OCI-LY7 (cell line): Measurements from ENCODE around the gene SLC6A12. TPM values are rescaled to one million over a fixed set of nuclear protein-coding genes. Genes with fewer than 3 reads are reported as not detected.
A peak's percentile ranks its signal among the peaks of the same experiment; 100 is the strongest.

Experiments
- BruUV-seq: library from RNA; stranded (reverse); fragments of 400-500 nt; replicated peaks from 2 replicates; lab custom pipeline; 2021; lab: Mats Ljungman, UMichigan
- CTCF ChIA-PET: fragments of 300-600 bp; sonication (Branson Sonifier 250); formaldehyde crosslinking; loops from one replicate; lab custom pipeline; 2022; ENCODE audit warnings: antibody characterized with exemption; ENCODE audit not compliant: unreplicated experiment; lab: Charles Lee
- POLR2A ChIA-PET: fragments of 300-600 bp; sonication (Branson Sonifier 250); formaldehyde crosslinking; loops from one replicate; lab custom pipeline; 2022; ENCODE audit warnings: antibody characterized with exemption; lab: Charles Lee
- DNase-seq: peaks from one replicate; pipeline ENCODE4 v3.0.0-alpha.2; 2015; ENCODE audit warnings: low spot score
- H2AFZ ChIP-seq: fragments of 200-600 bp; sonication (generic), shearing (Covaris generic); 2 replicates; pipeline ENCODE4 v1.6.1; 2014; ENCODE audit warnings: mild to moderate bottlenecking, antibody characterized with exemption, low read length, moderate library complexity
- H3K27ac ChIP-seq: fragments of 200-600 bp; sonication (generic); 2 replicates; pipeline ENCODE4 v1.5.1; 2014; ENCODE audit warnings: mixed run types, low read depth, mild to moderate bottlenecking, moderate library complexity, low read length, inconsistent platforms; ENCODE audit not compliant: poor library complexity, severe bottlenecking
- H3K36me3 ChIP-seq: fragments of 200-600 bp; sonication (generic); 2 replicates; pipeline ENCODE4 v1.6.1; 2014; ENCODE audit warnings: mild to moderate bottlenecking, antibody characterized with exemption, low read length, moderate library complexity, mixed read lengths; ENCODE audit not compliant: insufficient read depth
- H3K4me1 ChIP-seq: fragments of 200-600 bp; sonication (generic); 2 replicates; pipeline ENCODE4 v1.5.1; 2014; ENCODE audit warnings: mild to moderate bottlenecking, low read length; ENCODE audit not compliant: insufficient read depth, poor library complexity, severe bottlenecking
- H3K4me2 ChIP-seq: fragments of 200-600 bp; sonication (generic); 2 replicates; pipeline ENCODE4 v1.6.1; 2014; ENCODE audit warnings: mild to moderate bottlenecking, low read length
- H3K4me3 ChIP-seq: fragments of 200-600 bp; sonication (generic); 2 replicates; pipeline ENCODE4 v1.5.1; 2014; ENCODE audit warnings: mild to moderate bottlenecking, low read depth, low read length; ENCODE audit not compliant: poor library complexity, severe bottlenecking
- H3K79me2 ChIP-seq: fragments of 200-600 bp; sonication (generic); 2 replicates; pipeline ENCODE4 v1.6.1; 2016; ENCODE audit warnings: low read depth, mild to moderate bottlenecking, low read length, moderate library complexity, mixed read lengths; ENCODE audit not compliant: insufficient read depth
- H3K9me2 ChIP-seq: fragments of 200-600 bp; sonication (generic); 2 replicates; pipeline ENCODE4 v1.6.1; 2016; ENCODE audit warnings: mild to moderate bottlenecking, low read length, mixed read lengths; ENCODE audit not compliant: insufficient read depth
- H3K9me3 ChIP-seq: fragments of 200-600 bp; sonication (generic); 2 replicates; pipeline ENCODE4 v1.6.1; 2014; ENCODE audit warnings: mild to moderate bottlenecking, mixed run types, low read length, mixed read lengths
- H4K20me1 ChIP-seq: fragments of 200-600 bp; sonication (generic); 2 replicates; pipeline ENCODE4 v1.6.1; 2014; ENCODE audit warnings: mild to moderate bottlenecking, antibody characterized with exemption, low read length, moderate library complexity, mixed read lengths; ENCODE audit not compliant: insufficient read depth
- EZH2phosphoT487 ChIP-seq: fragments of 200-600 bp; sonication (generic); IDR thresholded peaks from 2 replicates; pipeline ENCODE4 v1.6.1; 2018; ENCODE audit warnings: low read depth, borderline replicate concordance, mild to moderate bottlenecking, mixed run types, antibody characterized with exemption, low read length, moderate library complexity, mixed read lengths
- intact Hi-C: fragments of 100-400 bp; cut with micrococcal nuclease; formaldehyde crosslinking; loops from one replicate; pipeline ENCODE4 v1.10.0; 2022; ENCODE audit not compliant: unreplicated experiment
- total RNA-seq, 2 experiments: library from RNA; depleted of rRNA in 1 of 2; stranded (reverse); fragments of >200 nt in 1 of 2; shearing (Covaris generic) in 1 of 2; gene quantifications; 2 replicates each; pipeline ENCODE4 v1.2.3, GENCODE V29; 2014 to 2022
- TF ChIP-seq, protein P1 (sequence below): fragments of 200-600 bp; sonication (generic); conservative IDR thresholded peaks from 2 replicates; pipeline ENCODE4 v1.5.1; 2014; ENCODE audit warnings: mild to moderate bottlenecking, antibody characterized with exemption, low read length, moderate library complexity, mixed read lengths

Gene SLC6A12
- total RNA-seq, 2 experiments from 2014 or later: not detected

GRCh38 chr12:220491-220890, 6.5 kb upstream of the SLC6A12 start:
- Histone ChIP-seq H2AFZ (no peak overlapping the region), H3K4me2 (no peak overlapping the region), H3K4me1 (no peaks in the 10 kb centered on the region), H3K79me2 (no peaks in the 10 kb centered on the region), H3K36me3 (no peaks in the 10 kb centered on the region), H3K4me3 (no peak overlapping the region), H4K20me1 (no peaks in the 10 kb centered on the region), H3K27ac (no peak overlapping the region), H3K9me2 (no peaks in the 10 kb centered on the region), H3K9me3 (no peaks in the 10 kb centered on the region)
- intact Hi-C loops: no loop called here
- ChIA-PET CTCF (interaction anchor here (0.6 to 1.1 kb wide), 2 partner anchors 14 to 88 kb away, joined by 3 read pairs; no protein-coding TSS in a partner anchor), POLR2A (no interaction called here)
- DNase-seq: no peak
- BruUV-seq: no TSS peak
- no peak for TF ChIP-seq EZH2phosphoT487
- TF ChIP-seq, protein P1, sequence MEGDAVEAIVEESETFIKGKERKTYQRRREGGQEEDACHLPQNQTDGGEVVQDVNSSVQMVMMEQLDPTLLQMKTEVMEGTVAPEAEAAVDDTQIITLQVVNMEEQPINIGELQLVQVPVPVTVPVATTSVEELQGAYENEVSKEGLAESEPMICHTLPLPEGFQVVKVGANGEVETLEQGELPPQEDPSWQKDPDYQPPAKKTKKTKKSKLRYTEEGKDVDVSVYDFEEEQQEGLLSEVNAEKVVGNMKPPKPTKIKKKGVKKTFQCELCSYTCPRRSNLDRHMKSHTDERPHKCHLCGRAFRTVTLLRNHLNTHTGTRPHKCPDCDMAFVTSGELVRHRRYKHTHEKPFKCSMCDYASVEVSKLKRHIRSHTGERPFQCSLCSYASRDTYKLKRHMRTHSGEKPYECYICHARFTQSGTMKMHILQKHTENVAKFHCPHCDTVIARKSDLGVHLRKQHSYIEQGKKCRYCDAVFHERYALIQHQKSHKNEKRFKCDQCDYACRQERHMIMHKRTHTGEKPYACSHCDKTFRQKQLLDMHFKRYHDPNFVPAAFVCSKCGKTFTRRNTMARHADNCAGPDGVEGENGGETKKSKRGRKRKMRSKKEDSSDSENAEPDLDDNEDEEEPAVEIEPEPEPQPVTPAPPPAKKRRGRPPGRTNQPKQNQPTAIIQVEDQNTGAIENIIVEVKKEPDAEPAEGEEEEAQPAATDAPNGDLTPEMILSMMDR: no peak

DNA sequence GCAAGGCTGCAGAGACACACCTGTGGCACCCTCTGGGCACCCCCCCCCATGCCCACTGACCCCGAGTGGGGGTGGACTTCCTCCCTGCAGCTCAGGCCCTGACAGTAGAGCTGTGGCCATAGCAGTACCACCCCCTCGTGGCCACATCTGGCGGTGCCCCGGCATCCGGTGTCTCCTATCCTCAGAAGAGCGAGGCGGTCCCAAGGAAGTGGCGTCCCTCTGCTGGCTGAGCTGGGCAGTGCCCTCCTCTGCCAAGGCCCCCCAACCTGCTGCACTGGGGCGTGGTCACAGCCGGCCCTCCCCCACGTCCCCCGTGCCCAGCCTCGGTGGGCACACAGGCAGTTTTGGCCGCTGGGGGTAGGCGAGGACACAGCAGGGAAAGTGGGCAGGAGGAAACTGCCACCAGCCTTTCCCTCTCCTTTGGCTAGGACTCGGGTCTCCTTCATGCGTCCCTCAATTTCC, 6.0 kb upstream of the SLC6A12 start:
- CTCF ChIA-PET: interaction anchor here (1.1 kb wide), 1 partner anchor 14 kb away, joined by 3 read pairs; no protein-coding TSS in a partner anchor

More for the DNA sequence above, 6.0 kb upstream of the SLC6A12 start:
- no peaks in the 10 kb centered on the region for H3K9me2 ChIP-seq
- no peak overlapping the region for H3K4me3 ChIP-seq
- no peak for TF ChIP-seq EZH2phosphoT487
- TF ChIP-seq, protein P1: peak; percentile 86
- H3K79me2 ChIP-seq: no peaks in the 10 kb centered on the region
- H3K9me3 ChIP-seq: no peaks in the 10 kb centered on the region
- no peak overlapping the region for H3K27ac ChIP-seq
- POLR2A ChIA-PET: interaction anchor here (0.6 kb wide), 1 partner anchor 571 kb away, joined by 3 read pairs; no protein-coding TSS in a partner anchor
- H3K4me1 ChIP-seq: no peaks in the 10 kb centered on the region
- H3K4me2 ChIP-seq: no peak overlapping the region
- no peaks in the 10 kb centered on the region for H3K36me3 ChIP-seq
- no peak overlapping the region for H2AFZ ChIP-seq
- DNase-seq: peak; percentile 81
- no TSS peak for BruUV-seq
- intact Hi-C loops: no loop called here
- H4K20me1 ChIP-seq: no peaks in the 10 kb centered on the region
